ENCODE measurements around the gene BCL2L1.
A peak's percentile ranks its signal among the peaks of the same experiment; 100 is the strongest.

The BCL2L1 gene

GRCh38 chr20:31708736-31709534 is 13.7 kb downstream of the BCL2L1 start:
- DNase-seq: peak; percentile 89 to 98

GRCh38 chr20:31707994-31708735 is 14.5 kb downstream of the BCL2L1 start:
- DNase-seq: peak; percentile 91 to 95

- no peak for DNase-seq
Measured at GRCh38 chr20:31707258-31707615, 15.4 kb downstream of the BCL2L1 start.

GRCh38 chr20:31706607-31707257 is 15.9 kb downstream of the BCL2L1 start:
- DNase-seq: no peak

- no peak for DNase-seq
Measured at GRCh38 chr20:31705598-31706597, 16.8 kb downstream of the BCL2L1 start.

- no peak for DNase-seq
Measured at GRCh38 chr20:31705191-31705590, 17.5 kb downstream of the BCL2L1 start.

- DNase-seq: no peak
Measured at GRCh38 chr20:31704225-31705119, 18.2 kb downstream of the BCL2L1 start.

- DNase-seq: no peak
Measured at GRCh38 chr20:31701591-31701990, 21.1 kb downstream of the BCL2L1 start.

- DNase-seq: no peak
Measured at GRCh38 chr20:31700747-31701146, 21.9 kb downstream of the BCL2L1 start.

- DNase-seq: no peak
Measured at GRCh38 chr20:31699801-31700728, 22.6 kb downstream of the BCL2L1 start.

GRCh38 chr20:31698803-31699718 is 23.6 kb downstream of the BCL2L1 start:
- DNase-seq: peak; percentile 27 to 67

GRCh38 chr20:31698243-31698802 is 24.3 kb downstream of the BCL2L1 start:
- DNase-seq: no peak

GRCh38 chr20:31695849-31696804 is 26.5 kb downstream of the BCL2L1 start:
- no peak for DNase-seq

GRCh38 chr20:31694842-31695593 is 27.6 kb downstream of the BCL2L1 start:
- no peak for DNase-seq

GRCh38 chr20:31693987-31694661 is 28.5 kb downstream of the BCL2L1 start:
- DNase-seq: peak; percentile 73 to 91

GRCh38 chr20:31693402-31693801 is 29.3 kb downstream of the BCL2L1 start:
- DNase-seq: no peak

Measured in NCI-H2081 (cell line).